Cardiac muscle cell (in vitro differentiated cells and primary cell): ENCODE data around the gene SMARCE1. TPM values are rescaled to one million over a fixed set of nuclear protein-coding genes. Genes with fewer than 3 reads are reported as not detected.

Source experiments
- DNase-seq, 2 donors: peaks; one replicate each; pipeline versions ENCODE4 v3.0.0 to v3.0.0-alpha.2; 2010 to 2017; ENCODE audit warnings: low read depth in 1 of 2, low spot score in 1 of 2
- H3K27ac ChIP-seq: fragments of 200-600 bp; sonication (generic); 2 replicates; pipeline ENCODE4 v1.5.1; 2016
- H3K27me3 ChIP-seq: fragments of 200-600 bp; sonication (generic); 2 replicates; pipeline ENCODE4 v1.6.0; 2016; ENCODE audit warnings: control low read depth
- H3K36me3 ChIP-seq: fragments of 200-600 bp; sonication (generic); 2 replicates; pipeline ENCODE4 v1.5.1; 2016; ENCODE audit warnings: control low read depth
- H3K4me1 ChIP-seq: fragments of 200-600 bp; sonication (generic); 2 replicates; pipeline ENCODE4 v1.8.1; 2017; ENCODE audit warnings: low read depth, mild to moderate bottlenecking, mixed run types
- H3K4me3 ChIP-seq: fragments of 200-600 bp; sonication (generic); 2 replicates; pipeline ENCODE4 v1.5.1; 2016; ENCODE audit warnings: mild to moderate bottlenecking
- H3K9me3 ChIP-seq: fragments of 200-600 bp; sonication (generic); 2 replicates; pipeline ENCODE4 v1.5.1; 2017; ENCODE audit warnings: low read depth, mild to moderate bottlenecking, control low read depth
- CTCF ChIP-seq: IDR thresholded peaks from 2 replicates; pipeline ENCODE4 v1.5.1; 2012; ENCODE audit warnings: low read depth, mild to moderate bottlenecking, low read length
- polyA plus RNA-seq: library from polyadenylated mRNA; unstranded; fragments of >200 nt; fragmentation: Nextera tagmentation; extraction: Ambion mirVana; gene quantifications from 2 replicates; pipeline ENCODE4 v1.2.1, GENCODE V29; 2016
- total RNA-seq: library from RNA; depleted of rRNA; stranded (reverse); fragments of >200 nt; gene quantifications from 2 replicates; pipeline ENCODE4 v1.2.3, GENCODE V29; 2016

SMARCE1 gene
- total and polyA plus RNA-seq, 2 experiments from 2014 or later, result 192 to 195 TPM

GRCh38 chr17:40611840-40612474, 35.7 kb downstream of the SMARCE1 start:
- H3K27ac ChIP-seq, result no peak overlapping the region
- DNase-seq, result peak in 1 of 2 donors; percentile 15
- H3K4me3 ChIP-seq, result no peak overlapping the region
- H3K27me3 ChIP-seq, result no peaks in the 10 kb centered on the region
- H3K9me3 ChIP-seq, result no peaks in the 10 kb centered on the region
- no peak for TF ChIP-seq CTCF
- H3K4me1 ChIP-seq, result no peaks in the 10 kb centered on the region
- no peaks in the 10 kb centered on the region for H3K36me3 ChIP-seq

- Histone ChIP-seq H3K4me3 (no peak overlapping the region), H3K36me3 (no peaks in the 10 kb centered on the region), H3K27ac (no peak overlapping the region), H3K4me1 (no peaks in the 10 kb centered on the region), H3K27me3 (no peaks in the 10 kb centered on the region), H3K9me3 (no peaks in the 10 kb centered on the region)
- DNase-seq, result no peak
- TF ChIP-seq CTCF, result no peak
These were observed 37.3 kb downstream of the SMARCE1 start for GRCh38 chr17:40610359-40610758.

- Histone ChIP-seq H3K27me3 (no peaks in the 10 kb centered on the region), H3K27ac (no peak overlapping the region), H3K4me3 (no peak overlapping the region), H3K9me3 (no peaks in the 10 kb centered on the region), H3K4me1 (no peaks in the 10 kb centered on the region), H3K36me3 (no peaks in the 10 kb centered on the region)
- TF ChIP-seq CTCF, result no peak
- DNase-seq, result no peak
These were observed 39.5 kb downstream of the SMARCE1 start for GRCh38 chr17:40608061-40608581.

- Histone ChIP-seq H3K27me3 (no peaks in the 10 kb centered on the region), H3K27ac (no peak overlapping the region), H3K36me3 (no peaks in the 10 kb centered on the region), H3K4me3 (no peak overlapping the region), H3K4me1 (peaks cover 2% of the 10 kb centered on the region), H3K9me3 (no peaks in the 10 kb centered on the region)
- no peak for TF ChIP-seq CTCF
- DNase-seq, result no peak
These were observed 40.0 kb downstream of the SMARCE1 start for GRCh38 chr17:40607641-40608040.

GRCh38 chr17:40606548-40607353, 40.9 kb downstream of the SMARCE1 start:
- TF ChIP-seq CTCF, result no peak
- H3K36me3 ChIP-seq, result no peaks in the 10 kb centered on the region
- no peaks in the 10 kb centered on the region for H3K27me3 ChIP-seq
- no peak for DNase-seq
- no peak overlapping the region for H3K4me3 ChIP-seq
- H3K27ac ChIP-seq, result no peak overlapping the region
- H3K4me1 ChIP-seq, result peaks cover 4% of the 10 kb centered on the region
- no peaks in the 10 kb centered on the region for H3K9me3 ChIP-seq
